MCF 10A (cell line): ENCODE measurements around the gene C16orf96. TPM values are rescaled to one million over a fixed set of nuclear protein-coding genes. Genes with fewer than 3 reads are reported as not detected.

Source experiments
- BruUV-seq: library from RNA; stranded (reverse); fragments of 400-500 nt; replicated peaks from 2 replicates; lab custom pipeline; 2021; lab: Mats Ljungman, UMichigan
- CTCF ChIA-PET: fragments of 300-600 bp; sonication (Branson Sonifier 250); formaldehyde crosslinking; extraction: SDS; loops from one replicate; lab custom pipeline; 2021; ENCODE audit warnings: antibody characterized with exemption, inconsistent platforms; lab: Yijun Ruan, JAX
- POLR2A ChIA-PET: fragments of 300-600, 350-650 bp; sonication (Branson Sonifier 250); formaldehyde crosslinking; extraction: SDS; loops from one replicate; lab custom pipeline; 2020; ENCODE audit warnings: antibody characterized with exemption, inconsistent platforms; lab: Yijun Ruan, JAX
- DNase-seq: peaks from one replicate; pipeline ENCODE4 v3.0.0-alpha.2; 2018; ENCODE audit not compliant: unreplicated experiment
- H3K27ac Mint-ChIP-seq: one replicate; pipeline ENCODE4 v1.8.0; 2022; ENCODE audit warnings: mild to moderate bottlenecking, low read depth, mixed read lengths; ENCODE audit not compliant: unreplicated experiment
- H3K27me3 Mint-ChIP-seq: one replicate; pipeline ENCODE4 v1.8.0; 2022; ENCODE audit warnings: mixed read lengths; ENCODE audit not compliant: insufficient read depth, unreplicated experiment
- H3K36me3 Mint-ChIP-seq: one replicate; pipeline ENCODE4 v1.8.0; 2022; ENCODE audit warnings: mild to moderate bottlenecking, moderate library complexity, mixed read lengths; ENCODE audit not compliant: insufficient read depth, unreplicated experiment
- H3K4me1 Mint-ChIP-seq: one replicate; pipeline ENCODE4 v1.8.0; 2022; ENCODE audit warnings: mixed read lengths; ENCODE audit not compliant: insufficient read depth, unreplicated experiment
- H3K4me3 Mint-ChIP-seq: one replicate; pipeline ENCODE4 v1.8.0; 2022; ENCODE audit warnings: mild to moderate bottlenecking, moderate library complexity, mixed read lengths; ENCODE audit not compliant: unreplicated experiment
- H3K9me3 Mint-ChIP-seq: one replicate; pipeline ENCODE4 v1.8.0; 2022; ENCODE audit warnings: mixed read lengths; ENCODE audit not compliant: unreplicated experiment
- intact Hi-C: fragments of 100-400 bp; cut with micrococcal nuclease; formaldehyde crosslinking; loops from 2 replicates; pipeline ENCODE4 v1.14.1; 2022
- total RNA-seq: library from RNA; stranded (reverse); gene quantifications from 2 replicates; pipeline ENCODE4 v1.2.3, GENCODE V29; 2022
- TF ChIP-seq, protein P1 (sequence below): fragments of 200-600 bp; IDR thresholded peaks from one replicate; pipeline ENCODE4 v1.8.0; 2022; ENCODE audit warnings: antibody characterized with exemption, mild to moderate bottlenecking; ENCODE audit not compliant: unreplicated experiment

The C16orf96 gene
- total RNA-seq, 1 experiment from 2014 or later = not detected

DNA sequence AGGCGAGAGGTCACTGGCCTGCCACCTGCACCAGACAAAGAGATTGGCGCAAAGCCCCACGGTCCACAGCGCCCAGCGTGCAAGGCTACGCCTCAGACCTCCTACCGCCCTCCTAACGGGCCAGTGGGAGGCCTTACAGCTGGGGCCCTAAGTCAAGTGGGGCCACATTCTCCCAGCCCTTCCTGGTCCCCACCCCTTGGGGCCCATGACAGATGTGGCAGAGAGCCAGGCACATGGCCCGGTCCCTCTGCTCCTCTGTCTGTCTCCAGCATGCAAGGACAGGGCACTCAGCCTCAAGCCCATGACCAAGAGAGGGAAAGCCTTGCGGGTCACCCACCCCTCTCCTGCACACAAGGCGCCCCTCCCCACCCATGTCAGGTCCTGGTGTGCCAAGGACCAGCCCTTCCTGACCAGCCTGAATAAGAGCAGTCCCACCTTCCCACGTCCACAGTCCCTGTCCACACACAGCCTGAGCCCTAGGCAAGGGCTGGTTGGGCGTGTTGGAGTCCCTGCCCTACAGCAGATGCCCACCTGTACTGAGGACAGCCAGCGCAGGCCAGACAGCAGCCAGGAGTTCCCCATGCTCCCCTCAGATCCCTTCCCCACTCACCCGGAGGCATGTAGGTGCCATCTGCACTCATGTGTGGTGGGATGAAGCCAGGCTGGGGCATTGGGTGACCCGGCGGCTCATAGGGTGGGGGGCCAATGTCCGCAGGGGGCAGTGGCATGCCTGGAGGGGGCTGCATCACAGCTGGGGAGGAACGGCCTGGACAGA lies 42.9 kb upstream of the C16orf96 start:
- intact Hi-C loops = no loop called here
- no peaks in the 10 kb centered on the region for H3K4me1 Mint-ChIP-seq
- TF ChIP-seq, protein P1, sequence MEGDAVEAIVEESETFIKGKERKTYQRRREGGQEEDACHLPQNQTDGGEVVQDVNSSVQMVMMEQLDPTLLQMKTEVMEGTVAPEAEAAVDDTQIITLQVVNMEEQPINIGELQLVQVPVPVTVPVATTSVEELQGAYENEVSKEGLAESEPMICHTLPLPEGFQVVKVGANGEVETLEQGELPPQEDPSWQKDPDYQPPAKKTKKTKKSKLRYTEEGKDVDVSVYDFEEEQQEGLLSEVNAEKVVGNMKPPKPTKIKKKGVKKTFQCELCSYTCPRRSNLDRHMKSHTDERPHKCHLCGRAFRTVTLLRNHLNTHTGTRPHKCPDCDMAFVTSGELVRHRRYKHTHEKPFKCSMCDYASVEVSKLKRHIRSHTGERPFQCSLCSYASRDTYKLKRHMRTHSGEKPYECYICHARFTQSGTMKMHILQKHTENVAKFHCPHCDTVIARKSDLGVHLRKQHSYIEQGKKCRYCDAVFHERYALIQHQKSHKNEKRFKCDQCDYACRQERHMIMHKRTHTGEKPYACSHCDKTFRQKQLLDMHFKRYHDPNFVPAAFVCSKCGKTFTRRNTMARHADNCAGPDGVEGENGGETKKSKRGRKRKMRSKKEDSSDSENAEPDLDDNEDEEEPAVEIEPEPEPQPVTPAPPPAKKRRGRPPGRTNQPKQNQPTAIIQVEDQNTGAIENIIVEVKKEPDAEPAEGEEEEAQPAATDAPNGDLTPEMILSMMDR = no peak
- CTCF ChIA-PET = interaction anchor here (0.5 to 0.9 kb wide), 3 partner anchors 9 to 123 kb away, joined by 3 to 6 read pairs (median 4); no protein-coding TSS in a partner anchor
- DNase-seq = no peak
- peaks cover 30% of the 10 kb centered on the region for H3K36me3 Mint-ChIP-seq
- BruUV-seq = no TSS peak
- H3K27ac Mint-ChIP-seq = no peak overlapping the region
- H3K4me3 Mint-ChIP-seq = no peak overlapping the region
- POLR2A ChIA-PET = interaction anchor here (0.5 kb wide), 1 partner anchor 12 kb away, joined by 3 read pairs; no protein-coding TSS in a partner anchor
- H3K27me3 Mint-ChIP-seq = no peaks in the 10 kb centered on the region
- H3K9me3 Mint-ChIP-seq = no peaks in the 10 kb centered on the region

DNA sequence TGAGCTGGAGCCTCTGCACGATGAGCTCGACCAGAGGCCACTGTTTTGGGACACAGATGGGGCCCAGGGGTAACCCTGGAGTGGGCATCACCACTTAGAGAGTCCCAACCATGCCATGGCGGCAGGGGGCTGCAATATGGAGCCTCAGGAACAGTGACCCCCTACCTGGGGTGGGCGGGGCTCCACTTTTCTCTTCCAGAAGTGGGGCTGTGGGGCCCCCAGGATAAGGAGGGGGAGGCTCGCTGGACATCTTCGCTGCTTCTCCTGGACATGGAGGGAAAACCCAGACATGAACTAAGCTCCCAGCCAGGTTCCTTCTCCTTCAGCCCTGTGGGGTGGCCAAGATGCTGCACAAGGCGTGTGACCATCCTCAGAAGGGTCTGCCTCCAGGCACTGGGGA lies 42.3 kb upstream of the C16orf96 start:
- Mint-ChIP-seq H3K27me3 (no peaks in the 10 kb centered on the region), H3K9me3 (no peaks in the 10 kb centered on the region), H3K27ac (no peak overlapping the region), H3K4me1 (no peaks in the 10 kb centered on the region), H3K36me3 (peaks cover 25% of the 10 kb centered on the region), H3K4me3 (no peak overlapping the region)
- no TSS peak for BruUV-seq
- ChIA-PET POLR2A (interaction anchor here (0.5 to 1.3 kb wide), 2 partner anchors 13 to 15 kb away, joined by 3 to 4 read pairs; no protein-coding TSS in a partner anchor), CTCF (interaction anchor here (0.5 to 1.2 kb wide), 4 partner anchors 8 to 122 kb away, joined by 3 to 6 read pairs (median 4); no protein-coding TSS in a partner anchor)
- DNase-seq = no peak
- TF ChIP-seq, protein P1 = no peak
- intact Hi-C loops = no loop called here

DNA sequence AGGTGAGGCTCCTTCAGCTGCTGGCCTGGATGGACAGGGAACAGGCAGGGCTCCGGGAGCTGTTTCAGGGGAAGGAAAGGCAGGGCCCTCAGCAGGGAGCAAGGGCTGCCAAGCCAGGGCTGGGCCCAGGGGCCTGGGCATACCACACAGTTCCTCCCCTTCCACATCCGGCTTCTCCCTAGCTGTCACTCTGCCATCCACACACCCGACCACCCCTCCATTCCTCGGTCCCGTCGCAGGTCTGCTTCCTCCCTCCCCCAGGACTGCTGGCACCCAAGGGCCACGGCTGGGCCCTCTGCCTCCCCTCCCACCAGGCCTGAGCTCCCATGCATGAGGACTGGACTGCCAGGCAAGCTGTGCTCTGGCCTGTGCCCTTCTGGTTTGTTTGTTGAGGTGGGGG lies 41.5 kb upstream of the C16orf96 start:
- DNase-seq = no peak
- Mint-ChIP-seq H3K27ac (no peak overlapping the region), H3K27me3 (no peaks in the 10 kb centered on the region), H3K36me3 (peaks cover 18% of the 10 kb centered on the region), H3K9me3 (no peaks in the 10 kb centered on the region), H3K4me3 (no peak overlapping the region), H3K4me1 (no peaks in the 10 kb centered on the region)
- TF ChIP-seq, protein P1 = no peak
- POLR2A ChIA-PET = interaction anchor here (1.3 kb wide), 1 partner anchor 16 kb away, joined by 4 read pairs; no protein-coding TSS in a partner anchor
- intact Hi-C loops = loop anchor here (5.0 kb wide), 1 partner anchor 443 kb away; the partner anchor contains the start of gene SEC14L5
- CTCF ChIA-PET = interaction anchor here (0.9 to 1.7 kb wide), 5 partner anchors 8 to 39 kb away, joined by 3 to 17 read pairs (median 3); no protein-coding TSS in a partner anchor
- BruUV-seq = no TSS peak

DNA sequence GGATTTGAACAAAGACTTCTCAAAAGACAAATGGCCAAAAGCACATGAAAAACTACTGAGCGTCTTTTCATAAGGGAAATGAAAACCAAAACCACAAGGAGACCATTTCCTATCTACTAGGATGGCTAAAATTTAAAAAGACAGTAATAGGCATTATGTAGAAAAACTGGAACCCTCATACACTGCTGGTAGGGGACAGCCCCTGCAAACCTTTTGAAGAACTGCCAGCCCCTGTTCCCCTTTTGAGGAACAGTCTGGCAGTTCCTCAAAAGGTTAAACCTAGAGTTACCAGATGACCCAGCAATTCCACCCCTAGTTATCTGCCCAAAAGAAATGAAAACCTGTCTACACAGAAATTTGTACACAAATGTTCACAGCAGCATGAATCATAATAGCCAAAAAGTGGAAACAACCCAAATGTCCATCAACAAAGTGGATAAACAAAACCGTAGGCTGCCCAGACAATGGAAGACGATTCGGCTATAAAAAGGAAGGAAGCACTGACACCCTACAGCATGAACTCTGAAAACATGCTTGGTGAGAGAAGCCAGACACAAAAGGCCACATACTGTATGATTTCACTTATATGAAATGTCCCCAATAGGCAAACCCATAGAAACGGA lies 40.4 kb upstream of the C16orf96 start:
- no peak overlapping the region for H3K27ac Mint-ChIP-seq
- TF ChIP-seq, protein P1 = no peak
- H3K27me3 Mint-ChIP-seq = no peaks in the 10 kb centered on the region
- peaks cover 18% of the 10 kb centered on the region for H3K36me3 Mint-ChIP-seq
- no peak for DNase-seq
- intact Hi-C loops = loop anchor here (5.0 kb wide), 1 partner anchor 442 kb away; the partner anchor contains the start of gene SEC14L5
- BruUV-seq = no TSS peak
- CTCF ChIA-PET = interaction anchor here (1.0 to 1.7 kb wide), 2 partner anchors 9 to 70 kb away, joined by 3 to 17 read pairs; no protein-coding TSS in a partner anchor
- H3K4me1 Mint-ChIP-seq = no peaks in the 10 kb centered on the region
- no peak overlapping the region for H3K4me3 Mint-ChIP-seq
- POLR2A ChIA-PET = no interaction called here
- H3K9me3 Mint-ChIP-seq = no peaks in the 10 kb centered on the region
